ENCODE measurements around the gene IRX1. TPM values are rescaled to one million over a fixed set of nuclear protein-coding genes. Genes with fewer than 3 reads are reported as not detected.

Gene IRX1
- total and polyA plus RNA-seq, 12 donors, result 0.32 to 2.7 (median 1.1) TPM; not detected in 5

DNA sequence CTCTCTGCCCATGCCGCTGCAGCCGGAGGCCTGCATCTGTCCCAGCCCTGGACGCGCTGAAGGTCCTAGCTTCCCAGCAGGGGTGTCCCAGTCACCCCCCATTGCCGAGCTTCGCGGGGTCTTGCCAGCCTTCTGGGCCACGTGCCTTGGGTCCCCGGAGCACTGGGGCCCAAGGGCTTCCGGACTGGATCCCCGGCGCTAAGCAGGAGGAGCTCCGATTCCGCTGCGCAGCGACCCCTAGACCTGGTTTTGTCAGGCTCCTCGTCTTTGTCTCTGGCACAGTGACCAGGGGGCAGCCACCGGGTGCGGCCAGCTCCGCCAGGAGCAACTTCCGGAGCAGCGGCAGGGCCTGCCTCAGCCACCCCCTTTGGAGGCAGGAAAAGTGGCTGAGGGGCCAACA lies 3.3 kb upstream of the IRX1 start:
- intact Hi-C loops (cut with DNase I), result no loop called here
- TF ChIP-seq, protein P1, sequence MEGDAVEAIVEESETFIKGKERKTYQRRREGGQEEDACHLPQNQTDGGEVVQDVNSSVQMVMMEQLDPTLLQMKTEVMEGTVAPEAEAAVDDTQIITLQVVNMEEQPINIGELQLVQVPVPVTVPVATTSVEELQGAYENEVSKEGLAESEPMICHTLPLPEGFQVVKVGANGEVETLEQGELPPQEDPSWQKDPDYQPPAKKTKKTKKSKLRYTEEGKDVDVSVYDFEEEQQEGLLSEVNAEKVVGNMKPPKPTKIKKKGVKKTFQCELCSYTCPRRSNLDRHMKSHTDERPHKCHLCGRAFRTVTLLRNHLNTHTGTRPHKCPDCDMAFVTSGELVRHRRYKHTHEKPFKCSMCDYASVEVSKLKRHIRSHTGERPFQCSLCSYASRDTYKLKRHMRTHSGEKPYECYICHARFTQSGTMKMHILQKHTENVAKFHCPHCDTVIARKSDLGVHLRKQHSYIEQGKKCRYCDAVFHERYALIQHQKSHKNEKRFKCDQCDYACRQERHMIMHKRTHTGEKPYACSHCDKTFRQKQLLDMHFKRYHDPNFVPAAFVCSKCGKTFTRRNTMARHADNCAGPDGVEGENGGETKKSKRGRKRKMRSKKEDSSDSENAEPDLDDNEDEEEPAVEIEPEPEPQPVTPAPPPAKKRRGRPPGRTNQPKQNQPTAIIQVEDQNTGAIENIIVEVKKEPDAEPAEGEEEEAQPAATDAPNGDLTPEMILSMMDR (IDR thresholded peaks at IDR 0.05), result no peak
- Histone ChIP-seq H3K27me3 (peaks cover 47 to 100% (median 99%) of the 10 kb centered on the region in 7 donors), H3K4me3 (no peak overlapping the region), H3K9me3 (no peaks in the 10 kb centered on the region), H3K27ac (no peak overlapping the region), H3K36me3 (no peaks in the 10 kb centered on the region), H3K4me1 (peaks cover 5 to 32% (median 19%) of the 10 kb centered on the region in 9 donors)
- 7 to 10% methylated on average over 22 of the region's 22 CpGs for WGBS, 2 donors
- DNase-seq (no peak), ATAC-seq (no peak)

DNA sequence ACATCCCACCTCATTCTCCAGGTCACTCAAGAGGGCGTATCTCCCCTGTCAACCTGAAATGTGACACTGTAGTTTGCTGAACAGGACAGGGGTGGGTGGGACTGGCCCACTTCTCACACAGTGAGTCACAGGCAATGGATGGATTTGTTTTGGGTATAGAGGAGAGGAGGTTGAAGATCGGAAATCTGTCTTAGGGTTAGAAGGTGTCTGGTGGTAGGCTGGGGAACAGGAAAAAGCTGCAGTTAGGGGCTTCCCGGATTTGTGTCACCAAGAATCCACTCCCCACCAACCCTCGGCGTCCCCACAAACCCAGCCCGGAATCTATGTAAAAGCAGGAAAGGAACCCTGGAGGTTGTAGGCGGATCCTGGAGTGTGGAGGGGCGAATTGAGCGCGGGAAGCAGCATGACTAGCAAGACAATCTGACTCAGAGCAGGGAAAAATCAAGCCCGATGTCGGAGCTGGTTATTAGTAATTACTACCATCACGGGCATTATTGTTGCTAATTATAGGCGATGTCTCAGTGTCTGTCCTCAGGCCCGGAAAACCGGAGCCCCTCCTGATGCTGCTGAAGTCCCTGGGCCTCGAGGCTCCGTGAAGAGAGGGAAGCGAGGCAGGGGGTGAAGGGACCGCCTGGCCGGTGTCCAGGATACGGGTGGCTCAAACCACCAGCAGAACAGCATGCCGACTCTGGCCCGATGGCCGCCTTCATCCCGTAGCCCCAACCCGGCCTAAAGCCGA lies 1.7 kb upstream of the IRX1 start:
- Histone ChIP-seq H3K36me3 (no peaks in the 10 kb centered on the region), H3K4me1 (peaks cover 5 to 32% (median 19%) of the 10 kb centered on the region in 9 donors), H3K9me3 (no peaks in the 10 kb centered on the region), H3K27ac (no peak overlapping the region), H3K27me3 (peaks cover 49 to 100% (median 99%) of the 10 kb centered on the region in 7 donors), H3K4me3 (peak overlapping the region in 4 of 10 donors; percentile 8 to 38 (median 30))
- ATAC-seq (peak in 2 of 8 donors; percentile 10 to 26), DNase-seq (no peak)
- TF ChIP-seq, protein P1 (IDR thresholded peaks at IDR 0.05), result no peak
- WGBS, 2 donors, result 6 to 11% methylated on average over 28 of the region's 28 CpGs
- intact Hi-C loops (cut with DNase I), result no loop called here

DNA sequence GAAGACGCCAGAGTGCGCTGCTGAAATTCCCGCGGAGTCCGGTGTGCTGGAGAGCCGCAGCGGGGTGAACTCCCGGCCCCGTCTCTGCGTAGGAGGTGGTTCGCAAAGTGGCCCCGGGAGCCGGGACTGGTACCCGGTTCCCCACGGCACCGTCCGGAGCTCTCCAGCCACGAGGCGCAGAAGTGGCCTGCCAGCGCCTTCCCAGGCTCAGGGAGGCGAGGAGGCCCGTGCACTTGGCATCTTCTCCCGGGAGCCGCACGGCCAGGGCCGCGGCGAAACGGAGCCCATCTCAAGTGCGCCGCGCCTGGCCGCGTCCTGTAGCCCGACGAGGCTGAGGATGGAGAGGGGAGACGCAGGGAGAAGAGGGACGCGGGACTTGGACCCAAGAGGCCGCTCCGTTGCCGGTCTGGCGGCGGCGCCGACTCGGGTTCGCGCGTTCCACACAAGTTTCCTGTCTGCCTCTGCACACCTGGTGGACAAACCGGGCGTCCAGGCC lies 1.1 kb upstream of the IRX1 start:
- 0 to 1% methylated on average over 44 to 52 of the region's 52 CpGs for WGBS, 2 donors
- Histone ChIP-seq H3K4me3 (peak overlapping the region in 9 of 10 donors; percentile 8 to 38 (median 20)), H3K27ac (no peak overlapping the region), H3K9me3 (no peaks in the 10 kb centered on the region), H3K27me3 (peaks cover 55 to 100% (median 99%) of the 10 kb centered on the region in 7 donors), H3K36me3 (no peaks in the 10 kb centered on the region), H3K4me1 (peaks cover 5 to 32% (median 19%) of the 10 kb centered on the region in 9 donors)
- intact Hi-C loops (cut with DNase I), result no loop called here
- DNase-seq (no peak), ATAC-seq (peak in 6 of 8 donors; percentile 34 to 55 (median 45))
- TF ChIP-seq, protein P1 (IDR thresholded peaks at IDR 0.05), result no peak

DNA sequence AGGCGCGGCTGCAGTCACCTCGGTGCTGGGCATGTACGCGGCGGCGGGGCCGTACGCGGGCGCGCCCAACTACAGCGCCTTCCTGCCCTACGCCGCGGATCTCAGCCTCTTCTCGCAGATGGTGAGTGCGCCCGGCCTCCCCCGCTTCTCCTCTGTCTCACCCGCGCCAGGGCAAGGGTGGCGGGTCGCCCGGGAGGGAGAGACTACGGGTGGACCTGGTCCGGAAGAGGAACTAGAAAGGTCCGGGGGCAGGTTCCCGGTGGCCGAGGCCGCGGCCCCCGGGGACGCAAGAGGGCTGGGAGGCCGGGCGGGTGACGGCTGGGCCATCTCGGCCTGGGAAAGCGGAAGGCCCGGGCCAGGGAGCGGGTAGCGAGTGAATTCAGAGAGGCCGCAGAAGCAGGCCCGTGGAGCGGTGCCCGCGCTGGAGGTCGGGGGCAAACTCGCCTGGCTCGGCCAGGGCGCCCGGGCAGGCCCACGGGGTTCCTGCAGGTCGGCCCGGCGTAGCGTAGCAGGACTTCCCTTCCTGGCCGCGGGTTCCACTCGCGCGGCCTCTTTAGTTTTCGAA lies 711 bp downstream of the IRX1 start:
- DNase-seq (no peak), ATAC-seq (peak in 1 of 8 donors; percentile 23)
- H3K36me3 ChIP-seq, result no peaks in the 10 kb centered on the region
- peak overlapping the region in 1 of 10 donors; percentile 13 for H3K27ac ChIP-seq
- 3 to 4% methylated on average over 61 to 63 of the region's 63 CpGs for WGBS, 2 donors
- H3K4me3 ChIP-seq, result peak overlapping the region in 6 of 10 donors; percentile 21 to 33 (median 28)
- TF ChIP-seq, protein P1 (IDR thresholded peaks at IDR 0.05), result no peak
- H3K9me3 ChIP-seq, result no peaks in the 10 kb centered on the region
- H3K4me1 ChIP-seq, result peaks cover 5 to 34% (median 17%) of the 10 kb centered on the region in 9 donors
- intact Hi-C loops (cut with DNase I), result no loop called here
- peaks cover 61 to 100% (median 99%) of the 10 kb centered on the region in 7 donors for H3K27me3 ChIP-seq

Data from heart right ventricle (tissue), 16 donors.